Measurements from ENCODE around the gene OGFOD3.

DNA sequence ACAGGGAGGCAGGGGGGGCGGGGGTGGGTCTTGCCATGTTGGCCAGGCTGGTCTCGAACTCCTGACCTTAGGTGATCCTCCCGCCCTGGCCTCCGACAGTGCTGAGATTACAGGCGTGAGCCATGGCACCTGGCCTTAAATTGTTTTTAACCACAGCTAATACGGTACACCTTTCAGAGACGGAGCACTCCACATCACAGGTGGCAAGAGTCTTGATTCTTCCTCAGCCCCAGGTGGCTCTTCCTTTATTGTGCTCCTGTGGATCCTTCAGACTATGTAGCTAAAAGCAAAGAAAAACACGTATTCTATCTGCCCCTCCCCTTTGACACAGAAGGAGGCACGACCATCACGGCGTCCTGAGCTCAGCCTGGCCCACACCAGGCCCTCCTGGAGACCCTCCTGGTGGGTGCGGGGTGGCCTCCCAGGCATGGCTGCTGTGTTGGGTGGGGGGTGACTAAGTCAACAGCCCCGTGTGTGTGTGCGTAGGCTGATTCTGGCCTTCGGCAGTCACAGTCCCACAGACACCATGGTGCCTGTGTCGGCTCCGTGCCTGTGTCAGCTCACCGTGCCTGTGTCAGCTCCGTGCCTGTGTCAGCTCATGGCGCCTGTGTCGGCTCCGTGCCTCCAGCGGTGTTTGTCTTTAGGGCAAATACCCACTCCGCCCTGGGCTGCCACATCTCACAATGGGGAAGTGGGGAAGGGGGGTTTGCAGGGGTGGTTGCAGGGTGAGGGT is 74.0 kb downstream of the OGFOD3 start:
- TF ChIP-seq EZH2 (IDR thresholded peaks at IDR 0.05; ENCODE audit: insufficient read depth, poor library complexity, severe bottlenecking) (no peak), EZH2phosphoT487 (IDR thresholded peaks at IDR 0.05; ENCODE audit: insufficient read depth, low read depth) (no peak)

Measured in GM23248 (cell line).